K562 (cell line): ENCODE results near the gene AXIN2. TPM values are rescaled to one million over a fixed set of nuclear protein-coding genes. Genes with fewer than 3 reads are reported as not detected.
"Not testable (repeated sequence)": the region's sequence is repeated elsewhere in the genome, so short reads cannot be mapped to it uniquely, and the experiment has no call there.

ENCODE experiments used
- ATAC-seq: fragments of 200-7000 bp; cut with Tn5 transposase; 3 replicates; pipeline ENCODE4 v1.9.1; 2020; ENCODE audit warnings: moderate library complexity
- BruUV-seq: library from RNA; stranded (reverse); fragments of 400-500 nt; replicated peaks from 2 replicates; lab custom pipeline; 2021; lab: Mats Ljungman, UMichigan
- CTCF ChIA-PET: fragments of 300-600 bp; formaldehyde crosslinking; extraction: SDS; loops from one replicate; lab custom pipeline; 2021; ENCODE audit warnings: low intra/inter-chr PET ratio; lab: Yijun Ruan, JAX
- POLR2A ChIA-PET: fragments of 300-600, 350-650 bp; sonication (Branson Sonifier 250); formaldehyde crosslinking; extraction: SDS; loops from one replicate; lab custom pipeline; 2021; ENCODE audit warnings: antibody characterized with exemption, inconsistent platforms; lab: Yijun Ruan, JAX
- DNase-seq, 4 experiments: peaks; one replicate each; pipeline versions ENCODE4 v3.0.0 to v3.0.0-alpha.2; 2011 to 2018; ENCODE audit warnings: low spot score in 3 of 4, mixed read lengths in 3 of 4; ENCODE audit errors: extremely low read depth in 1 of 4
- FAIRE-seq: peaks from 2 replicates; lab custom pipeline; 2011; peaks lifted over from hg19 to GRCh38; lab: Jason Lieb, UNC
- H2AFZ ChIP-seq: 2 replicates; pipeline ENCODE4 v1.6.0; 2011; ENCODE audit warnings: low read depth, low read length, control low read depth, inconsistent platforms
- H3K27ac ChIP-seq: fragments of 200-600 bp; 3 replicates; pipeline ENCODE4 v1.8.0; 2011; ENCODE audit warnings: low read depth, mild to moderate bottlenecking, control low read depth, inconsistent platforms, low read length, moderate library complexity, mixed read lengths; ENCODE audit errors: extremely low read depth
- H3K27me3 ChIP-seq, 2 experiments: fragments of 300-600 bp in 1 of 2; 2 replicates in 1 of 2; 3 replicates in 1 of 2; pipeline versions ENCODE4 v1.6.0 to v1.8.0; 2011; ENCODE audit warnings: inconsistent platforms in 2 of 2, low read length in 2 of 2, mild to moderate bottlenecking in 1 of 2, mixed read lengths in 1 of 2, moderate library complexity in 1 of 2; ENCODE audit not compliant: control insufficient read depth in 2 of 2, insufficient read depth in 2 of 2
- H3K36me3 ChIP-seq: fragments of 300-600 bp; 3 replicates; pipeline ENCODE4 v1.8.0; 2011; ENCODE audit warnings: mild to moderate bottlenecking, low read length, inconsistent platforms; ENCODE audit not compliant: control insufficient read depth, insufficient read depth
- H3K4me1 ChIP-seq, 2 experiments: fragments of 200-600 bp in 1 of 2; replicated peaks in 1 of 2; 2 replicates in 1 of 2; 3 replicates in 1 of 2; pipeline versions ENCODE4 v1.5.1 to v1.8.0; 2011; ENCODE audit warnings: inconsistent platforms in 2 of 2, low read length in 2 of 2, mild to moderate bottlenecking in 1 of 2, mixed read lengths in 1 of 2, moderate library complexity in 1 of 2; ENCODE audit not compliant: control insufficient read depth in 2 of 2, insufficient read depth in 2 of 2
- H3K4me2 ChIP-seq: 2 replicates; pipeline ENCODE4 v1.6.1; 2011; ENCODE audit warnings: low read length, control low read depth, inconsistent platforms, mixed read lengths; ENCODE audit not compliant: insufficient read depth
- H3K4me3 ChIP-seq: fragments of 200-600 bp; sonication (generic), shearing (Covaris generic); 2 replicates; pipeline ENCODE4 v1.5.1; 2016; ENCODE audit warnings: control low read depth, inconsistent platforms
- H3K79me2 ChIP-seq: fragments of 200-600 bp; 3 replicates; pipeline ENCODE4 v1.8.0; 2011; ENCODE audit warnings: low read length, inconsistent platforms; ENCODE audit not compliant: control insufficient read depth, insufficient read depth
- H3K9ac ChIP-seq, 2 experiments: 2 replicates each; pipeline versions ENCODE4 v1.6.0 to v1.6.1; 2011; ENCODE audit warnings: low read depth in 2 of 2, low read length in 2 of 2, control low read depth in 1 of 2, inconsistent platforms in 1 of 2, mild to moderate bottlenecking in 1 of 2, mixed read lengths in 1 of 2; ENCODE audit not compliant: insufficient read depth in 1 of 2
- H3K9me1 ChIP-seq: one replicate; pipeline ENCODE4 v1.6.0; 2011; ENCODE audit warnings: inconsistent platforms, mild to moderate bottlenecking, low read length, moderate library complexity; ENCODE audit not compliant: control insufficient read depth, insufficient read depth
- H3K9me3 ChIP-seq: replicated peaks from 2 replicates; pipeline ENCODE4 v1.5.1; 2011; ENCODE audit warnings: low read depth, low read length, inconsistent platforms; ENCODE audit not compliant: control insufficient read depth, insufficient read depth
- H4K20me1 ChIP-seq: replicated peaks from 2 replicates; pipeline ENCODE4 v1.6.1; 2011; ENCODE audit warnings: low read length, inconsistent platforms, mixed read lengths; ENCODE audit not compliant: control insufficient read depth, insufficient read depth
- ASH1L ChIP-seq: fragments of 450-650 bp; IDR thresholded peaks from 2 replicates; pipeline ENCODE4 v1.6.1; 2018; ENCODE audit warnings: borderline replicate concordance, mild to moderate bottlenecking, low read depth; ENCODE audit not compliant: partially characterized antibody
- CBX2 ChIP-seq: fragments of 200-600 bp; sonication (generic); IDR thresholded peaks from one replicate; pipeline ENCODE4 v1.6.1; 2012; ENCODE audit warnings: mild to moderate bottlenecking, low read length, inconsistent platforms; ENCODE audit not compliant: insufficient read depth, poor library complexity, severe bottlenecking
- FOXJ2 ChIP-seq: fragments of 200-800 bp; sonication (Bioruptor generic); IDR thresholded peaks from 2 replicates; pipeline ENCODE4 v1.6.1; 2016; ENCODE audit warnings: missing genetic modification characterization, missing compliant biosample characterization
- WGBS: fragments of 100-300 bp; shearing (Covaris generic); methylation state at CpG from one replicate; pipeline ENCODE4 v1.1.6; 2016; ENCODE audit warnings: low coverage, mixed read lengths; ENCODE audit not compliant: insufficient coverage; ENCODE audit errors: missing lambda C conversion rate; 5-methylcytosine and 5-hydroxymethylcytosine counted together
- in situ Hi-C: fragments of 300-500 bp; cut with MboI; formaldehyde crosslinking; loops from 4 replicates; pipeline ENCODE4 v1.15.0; 2018; ENCODE audit warnings: inconsistent platforms, mixed read lengths
- intact Hi-C: fragments of 100-400 bp; cut with micrococcal nuclease; formaldehyde crosslinking; loops from 2 replicates; pipeline ENCODE4 v1.14.2; 2022
- polyA plus RNA-seq, 8 experiments: library from polyadenylated mRNA; depleted of rRNA in 4 of 8; stranded (reverse) in 5 of 8; unstranded in 3 of 8; fragments of >200 nt; fragmentation: Nextera tagmentation in 2 of 8; fragmentation: Illumina TruSeq in 1 of 8; extraction: Ambion mirVana in 2 of 8; extraction: Trizol in 1 of 8; gene quantifications; 2 replicates each; pipeline versions ENCODE4 v1.2.1 to v1.2.3, GENCODE V29; 2011 to 2014; ENCODE audit warnings: inconsistent platforms in 1 of 8, missing spikeins in 1 of 8
- total RNA-seq, 7 experiments: library from RNA; depleted of rRNA in 6 of 7; stranded (reverse); fragments of >200 nt in 6 of 7; fragmentation: Illumina TruSeq in 2 of 7; extraction: Trizol in 2 of 7; gene quantifications; 2 replicates each; pipeline versions ENCODE4 v1.2.1 to v1.2.3, GENCODE V29; 2011 to 2021; ENCODE audit warnings: low replicate concordance in 1 of 7

The AXIN2 gene
- total and polyA plus RNA-seq, 9 of the 15 experiments (the other 6 are each of a cell fraction or from before 2014, with no cell fraction given) = 0.21 to 3.3 (median 1.2) TPM

DNA sequence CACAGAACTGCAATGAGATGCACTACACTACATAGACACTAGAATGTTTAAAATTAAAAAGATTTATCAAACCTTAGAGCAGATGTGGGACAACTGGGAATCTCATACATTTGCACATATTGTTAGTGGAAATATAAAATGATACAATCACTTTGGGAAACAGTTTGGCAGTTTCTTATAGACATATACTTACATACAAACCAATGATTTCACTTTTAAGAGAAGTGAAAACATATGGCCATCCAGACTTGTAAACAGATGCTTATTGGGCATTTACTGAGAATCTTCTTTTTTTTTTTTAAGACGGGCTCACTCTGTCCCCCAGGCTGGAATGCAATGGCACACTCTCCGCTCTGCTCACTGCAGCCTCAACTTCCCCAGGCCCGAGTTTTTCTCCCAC lies 50.1 kb downstream of the AXIN2 start:
- H3K9me1 ChIP-seq = no peaks in the 10 kb centered on the region
- no peaks in the 10 kb centered on the region for H3K4me1 ChIP-seq
- no peak overlapping the region for H3K4me2 ChIP-seq
- BruUV-seq = no TSS peak
- 0% methylated on average over 3 of the region's 3 CpGs for WGBS
- peaks cover 0 to 19% of the 10 kb centered on the region in 2 experiments; a peak in 3 of 5 replicates for H3K27me3 ChIP-seq
- H3K4me3 ChIP-seq = no peak overlapping the region
- H2AFZ ChIP-seq = no peak overlapping the region
- no peak overlapping the region for H3K27ac ChIP-seq
- POLR2A ChIA-PET = no interaction called here
- no peak for ATAC-seq
- H4K20me1 ChIP-seq = no peaks in the 10 kb centered on the region
- no peak for FAIRE-seq
- intact Hi-C loops (no loop called here), in situ Hi-C loops (no loop called here)
- no peak for DNase-seq
- no peak overlapping the region for H3K9ac ChIP-seq
- no peaks in the 10 kb centered on the region for H3K9me3 ChIP-seq
- no peaks in the 10 kb centered on the region for H3K36me3 ChIP-seq
- CTCF ChIA-PET = no interaction called here
- H3K79me2 ChIP-seq = no peaks in the 10 kb centered on the region
- TF ChIP-seq FOXJ2 (tag) (no peak), ASH1L (no peak)

DNA sequence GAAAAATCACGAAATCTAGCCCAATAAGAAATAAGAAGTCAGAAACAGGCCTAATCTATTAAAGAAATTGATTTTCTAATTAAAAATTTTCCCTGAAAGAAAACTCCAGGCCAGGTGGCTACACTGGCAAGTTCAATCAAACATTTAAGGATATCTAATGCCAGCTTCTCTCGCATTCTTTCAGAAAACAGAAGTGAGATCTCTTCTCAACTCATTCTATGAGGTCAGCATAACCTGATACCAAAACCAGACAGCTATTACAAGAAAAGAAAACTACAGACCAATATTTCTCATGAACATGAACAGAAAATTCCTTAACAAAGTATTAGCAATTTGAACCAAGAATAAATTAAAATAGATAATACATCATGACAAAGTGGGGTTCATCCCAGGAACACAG lies 52.4 kb downstream of the AXIN2 start:
- Histone ChIP-seq H3K9me3 (no peaks in the 10 kb centered on the region), H3K36me3 (no peaks in the 10 kb centered on the region), H4K20me1 (no peaks in the 10 kb centered on the region), H3K4me2 (no peak overlapping the region), H3K9me1 (no peaks in the 10 kb centered on the region), H3K4me1 (no peaks in the 10 kb centered on the region), H3K4me3 (no peak overlapping the region), H3K27me3 (peaks cover 0 to 9% of the 10 kb centered on the region in 2 experiments; a peak in 3 of 5 replicates), H2AFZ (no peak overlapping the region), H3K79me2 (no peaks in the 10 kb centered on the region), H3K27ac (no peak overlapping the region), H3K9ac (no peak overlapping the region)
- no peak for DNase-seq
- WGBS = 0% methylated on average over 2 of the region's 2 CpGs
- no peak for ATAC-seq
- ChIA-PET CTCF (no interaction called here), POLR2A (no interaction called here)
- no TSS peak for BruUV-seq
- FAIRE-seq = no peak
- intact Hi-C loops (no loop called here), in situ Hi-C loops (no loop called here)
- no peak for TF ChIP-seq CBX2

DNA sequence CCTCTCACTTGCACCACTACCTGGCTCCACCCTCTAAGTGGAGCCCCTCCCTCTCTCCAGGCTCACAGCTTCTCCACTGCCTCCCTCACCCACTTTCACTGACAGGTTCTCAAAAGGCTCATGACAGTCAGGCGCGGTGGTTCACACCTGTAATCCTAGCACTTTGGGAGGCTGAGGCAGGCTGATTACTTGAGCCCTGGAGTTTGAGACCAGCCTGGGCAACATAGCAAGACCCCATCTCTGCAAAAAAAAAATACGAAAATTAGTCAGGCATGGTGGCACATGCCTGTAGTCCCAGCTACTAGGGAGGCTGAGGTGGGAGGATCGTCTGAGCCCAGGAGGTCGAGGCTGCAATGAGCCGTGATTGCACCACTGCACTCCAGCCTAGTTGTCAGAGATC lies 56.8 kb downstream of the AXIN2 start:
- BruUV-seq, ATAC-seq, H3K79me2 ChIP-seq, H3K9ac ChIP-seq, H3K9me3 ChIP-seq, H3K4me1 ChIP-seq, H3K4me2 ChIP-seq, CTCF ChIA-PET, H4K20me1 ChIP-seq, H3K4me3 ChIP-seq, DNase-seq, FAIRE-seq, H3K27ac ChIP-seq, intact Hi-C loops, H3K36me3 ChIP-seq, H2AFZ ChIP-seq, H3K9me1 ChIP-seq, in situ Hi-C loops, POLR2A ChIA-PET: not testable (repeated sequence)
- peaks cover 0 to 19% of the 10 kb centered on the region in 2 experiments; a peak in 3 of 5 replicates for H3K27me3 ChIP-seq
- 0% methylated on average over 5 of the region's 6 CpGs for WGBS
